Superior temporal gyrus (tissue), 1 donor: ENCODE measurements around the gene PHOX2A.
"Not testable (repeated sequence)": the region's sequence is repeated elsewhere in the genome, so short reads cannot be mapped to it uniquely, and the experiment has no call there.

Experiments
- DNase-seq: peaks from one replicate; pipeline ENCODE4 v3.0.0-alpha.2; 2016; ENCODE audit errors: extremely low spot score

The PHOX2A gene

GRCh38 chr11:72222106-72222891 is 21.7 kb downstream of the PHOX2A start:
- no peak for DNase-seq

DNA sequence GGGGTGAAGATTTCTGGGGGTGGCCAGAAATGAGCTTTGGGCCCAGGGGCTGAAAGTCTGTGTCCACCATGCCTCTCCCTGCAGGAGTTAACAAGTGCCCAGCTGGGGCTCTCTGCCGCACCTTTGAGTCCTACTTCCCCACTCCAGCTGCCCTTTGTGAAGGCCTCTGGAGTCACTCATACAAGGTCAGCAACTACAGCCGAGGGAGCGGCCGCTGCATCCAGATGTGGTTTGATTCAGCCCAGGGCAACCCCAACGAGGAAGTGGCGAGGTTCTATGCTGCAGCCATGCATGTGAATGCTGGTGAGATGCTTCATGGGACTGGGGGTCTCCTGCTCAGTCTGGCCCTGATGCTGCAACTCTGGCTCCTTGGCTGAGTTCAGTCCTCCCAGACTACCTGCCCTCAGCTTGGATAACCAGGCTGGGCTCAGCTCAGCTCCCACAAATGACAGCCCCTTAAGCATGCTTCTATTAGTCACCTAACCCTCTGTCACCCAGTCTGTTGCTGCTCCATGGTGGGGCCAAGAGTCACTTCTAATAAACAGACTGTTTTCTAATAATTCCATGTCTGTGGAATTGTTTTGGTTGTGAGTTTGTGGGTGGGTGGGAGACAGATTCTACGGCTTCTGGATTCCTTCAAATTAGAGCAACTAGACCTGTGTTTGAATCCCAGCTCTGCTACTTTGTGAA is 22.4 kb downstream of the PHOX2A start:
- no peak for DNase-seq

GRCh38 chr11:72220696-72221363 is 23.1 kb downstream of the PHOX2A start:
- DNase-seq: no peak

GRCh38 chr11:72218251-72218745 is 25.7 kb downstream of the PHOX2A start:
- no peak for DNase-seq

- no peak for DNase-seq
These were observed 26.1 kb downstream of the PHOX2A start for GRCh38 chr11:72217841-72218240.

- DNase-seq: no peak
These were observed 27.3 kb downstream of the PHOX2A start, which contains the start of gene FOLR2 for GRCh38 chr11:72216638-72217037. Gene FOLR2 (plus strand): TSS chr11:72216794. CDS start chr11:72218585, 1,791 bp downstream.

DNA sequence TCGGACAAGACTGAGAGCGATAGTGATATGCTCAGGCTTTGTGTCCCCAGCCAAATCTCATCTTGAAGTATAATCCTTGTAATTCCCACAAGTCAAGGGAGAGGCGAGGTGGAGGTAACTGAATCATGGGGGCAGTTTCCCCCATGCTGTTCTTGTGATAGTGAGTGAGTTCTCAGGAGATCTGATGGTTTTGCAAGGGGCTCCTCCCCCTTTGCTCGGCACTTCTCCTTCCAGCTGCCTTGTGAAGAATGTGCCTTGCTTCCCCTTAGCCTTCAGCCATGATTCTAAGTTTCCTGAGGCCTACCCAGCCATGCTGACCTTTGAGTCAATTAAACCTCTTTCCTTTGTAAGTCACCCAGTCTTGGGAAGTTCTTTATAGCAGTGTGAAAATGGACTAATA is 34.9 kb downstream of the PHOX2A start:
- DNase-seq: no peak

- DNase-seq: no peak
These were observed 35.7 kb downstream of the PHOX2A start for GRCh38 chr11:72208281-72208680.

- not testable (repeated sequence) for DNase-seq
These were observed 37.2 kb downstream of the PHOX2A start for GRCh38 chr11:72206794-72207193.

DNA sequence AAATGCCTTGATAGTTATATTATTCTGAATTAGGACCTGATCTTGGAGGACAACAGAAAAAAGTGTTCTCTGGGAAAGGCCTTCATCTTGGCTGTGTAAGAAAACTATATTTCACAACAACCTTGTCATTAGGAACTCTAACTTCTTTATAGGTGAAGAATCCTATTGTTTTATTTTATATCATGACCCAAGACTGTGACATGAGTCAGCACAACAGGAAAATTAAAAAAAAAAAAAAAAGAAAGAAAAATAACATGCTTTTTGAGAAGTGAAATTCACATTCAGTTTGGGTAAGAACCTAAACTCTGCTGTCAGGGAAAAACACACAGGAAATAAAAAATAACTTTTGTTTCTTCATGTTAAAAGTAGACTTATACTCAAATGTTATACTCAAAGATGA is 39.1 kb downstream of the PHOX2A start:
- DNase-seq: no peak

GRCh38 chr11:72203163-72203562 is 40.8 kb downstream of the PHOX2A start:
- DNase-seq: no peak

- no peak for DNase-seq
These were observed 41.4 kb downstream of the PHOX2A start for GRCh38 chr11:72202571-72202970.

GRCh38 chr11:72201445-72201844 is 42.5 kb downstream of the PHOX2A start:
- DNase-seq: not testable (repeated sequence)

GRCh38 chr11:72195518-72196270 is 48.3 kb downstream of the PHOX2A start:
- no peak for DNase-seq

DNA sequence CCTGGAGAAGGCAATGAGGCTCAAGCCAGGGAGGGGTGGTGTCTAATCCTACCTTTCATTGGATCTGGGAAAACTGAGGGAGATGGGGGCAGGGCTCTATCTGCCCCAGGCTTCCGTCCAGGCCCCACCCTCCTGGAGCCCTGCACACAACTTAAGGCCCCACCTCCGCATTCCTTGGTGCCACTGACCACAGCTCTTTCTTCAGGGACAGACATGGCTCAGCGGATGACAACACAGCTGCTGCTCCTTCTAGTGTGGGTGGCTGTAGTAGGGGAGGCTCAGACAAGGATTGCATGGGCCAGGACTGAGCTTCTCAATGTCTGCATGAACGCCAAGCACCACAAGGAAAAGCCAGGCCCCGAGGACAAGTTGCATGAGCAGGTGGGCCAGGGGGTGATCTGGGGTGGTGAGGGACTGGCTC is 52.0 kb downstream of the PHOX2A start, which contains the start of gene FOLR1:
Gene FOLR1 (plus strand): TSS at position 180 of the 421 bp plus-strand sequence. CDS start 34 bp downstream, at position 214.
- no peak for DNase-seq

DNA sequence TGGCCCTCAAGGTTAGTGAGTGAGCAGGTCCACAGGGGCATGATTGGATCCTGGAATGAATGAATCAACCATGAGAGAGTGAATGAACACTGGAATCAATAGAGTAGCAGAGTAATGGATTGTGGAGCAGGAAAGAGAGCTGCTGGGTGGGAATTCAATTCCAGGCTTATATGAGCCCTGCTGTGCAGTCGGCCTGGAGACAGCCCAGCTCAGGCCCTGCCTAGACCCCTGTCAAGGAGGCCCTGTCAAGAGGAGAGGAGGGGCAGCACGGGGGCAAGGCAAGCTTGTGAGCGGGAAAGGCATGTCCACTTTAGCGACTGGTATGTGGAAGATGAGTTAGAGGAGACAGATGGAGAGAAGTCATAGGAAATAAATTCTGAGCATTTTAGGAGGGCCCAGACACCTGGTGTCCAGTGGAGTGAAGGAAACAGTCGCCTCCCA is 53.3 kb downstream of the PHOX2A start:
- no peak for DNase-seq

DNA sequence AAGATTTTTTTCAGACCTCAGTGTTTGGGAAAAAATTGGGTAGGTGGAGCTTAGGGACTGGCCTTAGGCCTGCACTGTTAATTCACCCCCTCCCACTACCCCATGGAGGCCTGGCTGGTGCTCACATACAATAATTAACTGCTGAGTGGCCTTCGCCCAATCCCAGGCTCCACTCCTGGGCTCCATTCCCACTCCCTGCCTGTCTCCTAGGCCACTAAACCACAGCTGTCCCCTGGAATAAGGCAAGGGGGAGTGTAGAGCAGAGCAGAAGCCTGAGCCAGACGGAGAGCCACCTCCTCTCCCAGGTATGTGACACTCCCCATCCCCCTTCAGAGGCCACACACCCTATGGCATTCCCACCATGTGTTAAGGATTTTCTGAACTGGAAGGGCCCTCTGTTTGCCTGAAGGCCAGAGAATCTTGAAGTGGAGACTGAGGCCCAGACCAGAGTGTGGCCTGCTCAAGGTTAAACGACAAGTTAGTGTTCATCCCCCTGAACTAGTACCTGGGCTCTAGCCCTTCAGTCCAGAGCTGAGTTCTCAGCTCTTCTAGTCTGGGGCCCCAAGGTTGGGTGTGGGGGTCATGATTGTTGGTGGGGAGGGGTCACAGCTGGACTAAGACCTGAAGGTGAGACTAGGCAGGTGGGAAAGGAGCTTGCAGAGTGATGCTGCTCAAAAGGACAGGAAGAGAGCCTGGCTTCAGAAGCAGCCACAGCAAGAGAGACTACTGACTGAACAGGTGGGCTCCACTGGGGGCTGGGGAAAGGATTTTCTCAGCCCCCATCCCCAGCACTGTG is 54.3 kb downstream of the PHOX2A start:
- DNase-seq: no peak
